ENCODE measurements around the gene CTU2. TPM values are rescaled to one million over a fixed set of nuclear protein-coding genes. Genes with fewer than 3 reads are reported as not detected.

The CTU2 gene
- 23.9 and 24.7 TPM in 2 replicates for total RNA-seq

GRCh38 chr16:88706229-88706964 is at the start of gene CTU2, which contains the start of gene RNF166:
CTU2 (plus strand) TSS chr16:88706503; CDS start chr16:88706531, 28 bp downstream.
RNF166 (minus strand) TSS chr16:88706408; CDS start chr16:88706325, 83 bp downstream.

GRCh38 chr16:88662843-88663606 is 43.3 kb upstream of the CTU2 start, which contains the start of gene MVD:
MVD (minus strand) TSS chr16:88663091; CDS start chr16:88663080, 11 bp downstream.

GRCh38 chr16:88686439-88687253 is 19.7 kb upstream of the CTU2 start, which contains the start of gene SNAI3:
SNAI3 (minus strand) TSS chr16:88686507; CDS start chr16:88686406, 101 bp downstream.

Other genes starting within 250 kb of the CTU2 start
- gene ZC3H18, start 136.1 kb upstream of the CTU2 start, total RNA-seq, result 14.0 and 16.5 TPM in 2 replicates
- gene IL17C, start 67.9 kb upstream of the CTU2 start, total RNA-seq, result not detected in 2 replicates
- 218 and 230 TPM in 2 replicates for gene CYBA, start 55.5 kb upstream of the CTU2 start, total RNA-seq
- gene MVD, start 43.4 kb upstream of the CTU2 start, total RNA-seq, result 324 and 341 TPM in 2 replicates
- under 0.01 and 0.45 TPM in 2 replicates for gene SNAI3, start 20.0 kb upstream of the CTU2 start, total RNA-seq
- 24.8 and 27.7 TPM in 2 replicates for gene RNF166, start 95 bp upstream of the CTU2 start, total RNA-seq
- gene PIEZO1, start 78.7 kb downstream of the CTU2 start, total RNA-seq, result 161 and 182 TPM in 2 replicates
- gene CDT1, start 97.3 kb downstream of the CTU2 start, total RNA-seq, result 64.8 and 67.1 TPM in 2 replicates
- gene APRT, start 105.4 kb downstream of the CTU2 start, total RNA-seq, result 237 and 254 TPM in 2 replicates
- gene GALNS, start 150.4 kb downstream of the CTU2 start, total RNA-seq, result 21.6 and 21.7 TPM in 2 replicates
- gene TRAPPC2L, start 150.6 kb downstream of the CTU2 start, total RNA-seq, result 40.2 and 53.4 TPM in 2 replicates
- gene PABPN1L, start 160.2 kb downstream of the CTU2 start, total RNA-seq, result not detected in 2 replicates